Neural cell (in vitro differentiated cells): ENCODE data around the gene PODNL1. TPM values are rescaled to one million over a fixed set of nuclear protein-coding genes. Genes with fewer than 3 reads are reported as not detected.

Source experiments
- H2AFZ ChIP-seq: fragments of 200-600, 300-800 bp; sonication (generic), shearing (Covaris generic); 2 replicates; pipeline ENCODE4 v1.6.0; 2014; ENCODE audit warnings: low read depth, mild to moderate bottlenecking, antibody characterized with exemption, low read length, moderate library complexity
- H3F3A ChIP-seq: fragments of 200-600 bp; shearing (Covaris generic); 2 replicates; pipeline ENCODE4 v1.6.1; 2016; ENCODE audit warnings: mild to moderate bottlenecking, moderate library complexity, mixed read lengths, antibody characterized with exemption, low read length; ENCODE audit not compliant: insufficient read depth, poor library complexity, severe bottlenecking
- H3K27ac ChIP-seq: fragments of 200-600, 300-800 bp; sonication (generic), shearing (Covaris generic); 2 replicates; pipeline ENCODE4 v1.5.1; 2014; ENCODE audit warnings: mild to moderate bottlenecking, low read length, moderate library complexity
- H3K27me3 ChIP-seq: fragments of 300-800, 200-600 bp; sonication (generic), shearing (Covaris generic); 2 replicates; pipeline ENCODE4 v1.6.0; 2014; ENCODE audit warnings: mild to moderate bottlenecking, low read depth, low read length, moderate library complexity; ENCODE audit not compliant: insufficient read depth
- H3K36me3 ChIP-seq: fragments of 300-800, 200-600 bp; sonication (generic), shearing (Covaris generic); 2 replicates; pipeline ENCODE4 v1.5.1; 2014; ENCODE audit warnings: mild to moderate bottlenecking, antibody characterized with exemption, low read length, moderate library complexity; ENCODE audit not compliant: insufficient read depth
- H3K4me2 ChIP-seq: fragments of 300-800, 200-600 bp; sonication (generic), shearing (Covaris generic); 2 replicates; pipeline ENCODE4 v1.6.0; 2014; ENCODE audit warnings: mild to moderate bottlenecking, low read length
- H3K4me3 ChIP-seq: fragments of 300-800, 200-600 bp; sonication (generic), shearing (Covaris generic); 2 replicates; pipeline ENCODE4 v1.5.1; 2014; ENCODE audit warnings: mild to moderate bottlenecking, low read length, moderate library complexity
- H3K79me2 ChIP-seq: fragments of 200-600 bp; shearing (Covaris generic); replicated peaks from 2 replicates; pipeline ENCODE4 v1.6.0; 2014; ENCODE audit warnings: mild to moderate bottlenecking, low read length, moderate library complexity; ENCODE audit not compliant: insufficient read depth
- H3K9ac ChIP-seq: fragments of 300-800, 200-600 bp; sonication (generic), shearing (Covaris generic); 2 replicates; pipeline ENCODE4 v1.6.1; 2016; ENCODE audit warnings: mild to moderate bottlenecking, low read length, mixed read lengths
- H3K9me2 ChIP-seq: fragments of 200-600 bp; shearing (Covaris generic); 2 replicates; pipeline ENCODE4 v1.6.1; 2016; ENCODE audit warnings: mild to moderate bottlenecking, low read length, mixed read lengths; ENCODE audit not compliant: insufficient read depth
- H3K9me3 ChIP-seq: fragments of 200-600, 300-800 bp; sonication (generic), shearing (Covaris generic); 2 replicates; pipeline ENCODE4 v1.6.1; 2016; ENCODE audit warnings: mild to moderate bottlenecking, mixed run types, low read length, moderate library complexity, mixed read lengths
- H4K20me1 ChIP-seq: fragments of 200-600 bp; shearing (Covaris generic); 2 replicates; pipeline ENCODE4 v1.6.1; 2016; ENCODE audit warnings: mild to moderate bottlenecking, mixed run types; ENCODE audit not compliant: insufficient read depth
- CTCF ChIP-seq: fragments of 450-650 bp; IDR thresholded peaks from 2 replicates; pipeline ENCODE4 v1.5.1; 2014; ENCODE audit warnings: antibody characterized with exemption, mild to moderate bottlenecking, moderate library complexity; ENCODE audit not compliant: poor library complexity, severe bottlenecking
- EP300 ChIP-seq: fragments of 450-650 bp; conservative IDR thresholded peaks from 2 replicates; pipeline ENCODE4 v1.6.1; 2014; ENCODE audit warnings: antibody characterized with exemption, mild to moderate bottlenecking, moderate library complexity; ENCODE audit not compliant: poor library complexity, severe bottlenecking
- EZH2 ChIP-seq: fragments of 200-600, 300-800 bp; shearing (Covaris generic), sonication (generic); IDR thresholded peaks from 2 replicates; pipeline ENCODE4 v1.6.1; 2014; ENCODE audit warnings: antibody characterized with exemption, low read length, borderline replicate concordance, mild to moderate bottlenecking; ENCODE audit not compliant: insufficient read depth, poor library complexity, severe bottlenecking
- MXI1 ChIP-seq: fragments of 450-650 bp; conservative IDR thresholded peaks from 2 replicates; pipeline ENCODE4 v1.6.1; 2014; ENCODE audit warnings: antibody characterized with exemption, mild to moderate bottlenecking; ENCODE audit not compliant: poor library complexity, severe bottlenecking
- POLR2AphosphoS5 ChIP-seq: IDR thresholded peaks from 2 replicates; pipeline ENCODE4 v1.6.1; 2012
- RAD21 ChIP-seq: fragments of 450-650 bp; conservative IDR thresholded peaks from 2 replicates; pipeline ENCODE4 v1.6.1; 2014; ENCODE audit warnings: antibody characterized with exemption, mild to moderate bottlenecking, moderate library complexity
- SMC3 ChIP-seq: fragments of 450-650 bp; conservative IDR thresholded peaks from 2 replicates; pipeline ENCODE4 v1.6.1; 2014; ENCODE audit warnings: antibody characterized with exemption, mild to moderate bottlenecking, moderate library complexity; ENCODE audit not compliant: poor library complexity
- TAF1 ChIP-seq: IDR thresholded peaks from 2 replicates; pipeline ENCODE4 v1.6.1; 2012; ENCODE audit warnings: low read depth
- polyA plus RNA-seq: library from polyadenylated mRNA; depleted of rRNA; stranded (reverse); fragments of >200 nt; gene quantifications from 2 replicates; pipeline ENCODE4 v1.2.3, GENCODE V29; 2014
- TF ChIP-seq, protein P1 (sequence below): IDR thresholded peaks from 2 replicates; pipeline ENCODE4 v1.6.1; 2012; ENCODE audit warnings: borderline replicate concordance

PODNL1 gene
- polyA plus RNA-seq, 1 donor from 2014 or later, result not detected

- no peak for TF ChIP-seq RAD21
- no peak for TF ChIP-seq EP300
- TF ChIP-seq TAF1, result no peak
- TF ChIP-seq, protein P1, sequence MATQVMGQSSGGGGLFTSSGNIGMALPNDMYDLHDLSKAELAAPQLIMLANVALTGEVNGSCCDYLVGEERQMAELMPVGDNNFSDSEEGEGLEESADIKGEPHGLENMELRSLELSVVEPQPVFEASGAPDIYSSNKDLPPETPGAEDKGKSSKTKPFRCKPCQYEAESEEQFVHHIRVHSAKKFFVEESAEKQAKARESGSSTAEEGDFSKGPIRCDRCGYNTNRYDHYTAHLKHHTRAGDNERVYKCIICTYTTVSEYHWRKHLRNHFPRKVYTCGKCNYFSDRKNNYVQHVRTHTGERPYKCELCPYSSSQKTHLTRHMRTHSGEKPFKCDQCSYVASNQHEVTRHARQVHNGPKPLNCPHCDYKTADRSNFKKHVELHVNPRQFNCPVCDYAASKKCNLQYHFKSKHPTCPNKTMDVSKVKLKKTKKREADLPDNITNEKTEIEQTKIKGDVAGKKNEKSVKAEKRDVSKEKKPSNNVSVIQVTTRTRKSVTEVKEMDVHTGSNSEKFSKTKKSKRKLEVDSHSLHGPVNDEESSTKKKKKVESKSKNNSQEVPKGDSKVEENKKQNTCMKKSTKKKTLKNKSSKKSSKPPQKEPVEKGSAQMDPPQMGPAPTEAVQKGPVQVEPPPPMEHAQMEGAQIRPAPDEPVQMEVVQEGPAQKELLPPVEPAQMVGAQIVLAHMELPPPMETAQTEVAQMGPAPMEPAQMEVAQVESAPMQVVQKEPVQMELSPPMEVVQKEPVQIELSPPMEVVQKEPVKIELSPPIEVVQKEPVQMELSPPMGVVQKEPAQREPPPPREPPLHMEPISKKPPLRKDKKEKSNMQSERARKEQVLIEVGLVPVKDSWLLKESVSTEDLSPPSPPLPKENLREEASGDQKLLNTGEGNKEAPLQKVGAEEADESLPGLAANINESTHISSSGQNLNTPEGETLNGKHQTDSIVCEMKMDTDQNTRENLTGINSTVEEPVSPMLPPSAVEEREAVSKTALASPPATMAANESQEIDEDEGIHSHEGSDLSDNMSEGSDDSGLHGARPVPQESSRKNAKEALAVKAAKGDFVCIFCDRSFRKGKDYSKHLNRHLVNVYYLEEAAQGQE, result no peak
- TF ChIP-seq CTCF, result no peak
- no peak for TF ChIP-seq POLR2AphosphoS5
- TF ChIP-seq SMC3, result no peak
- no peak for TF ChIP-seq MXI1
- no peak for TF ChIP-seq EZH2
- H3K4me3 ChIP-seq, result no peak overlapping the region
- no peaks in the 10 kb centered on the region for H3K79me2 ChIP-seq
- no peak overlapping the region for H3K9ac ChIP-seq
- no peak overlapping the region for H3K4me2 ChIP-seq
- H3K36me3 ChIP-seq, result no peaks in the 10 kb centered on the region
- no peak overlapping the region for H2AFZ ChIP-seq
- no peaks in the 10 kb centered on the region for H3F3A ChIP-seq
- no peaks in the 10 kb centered on the region for H4K20me1 ChIP-seq
- H3K9me3 ChIP-seq, result no peaks in the 10 kb centered on the region
- no peaks in the 10 kb centered on the region for H3K27me3 ChIP-seq
- H3K27ac ChIP-seq, result no peak overlapping the region
- no peaks in the 10 kb centered on the region for H3K9me2 ChIP-seq
These were observed 56.4 kb downstream of the PODNL1 start for GRCh38 chr19:13881692-13882418.

DNA sequence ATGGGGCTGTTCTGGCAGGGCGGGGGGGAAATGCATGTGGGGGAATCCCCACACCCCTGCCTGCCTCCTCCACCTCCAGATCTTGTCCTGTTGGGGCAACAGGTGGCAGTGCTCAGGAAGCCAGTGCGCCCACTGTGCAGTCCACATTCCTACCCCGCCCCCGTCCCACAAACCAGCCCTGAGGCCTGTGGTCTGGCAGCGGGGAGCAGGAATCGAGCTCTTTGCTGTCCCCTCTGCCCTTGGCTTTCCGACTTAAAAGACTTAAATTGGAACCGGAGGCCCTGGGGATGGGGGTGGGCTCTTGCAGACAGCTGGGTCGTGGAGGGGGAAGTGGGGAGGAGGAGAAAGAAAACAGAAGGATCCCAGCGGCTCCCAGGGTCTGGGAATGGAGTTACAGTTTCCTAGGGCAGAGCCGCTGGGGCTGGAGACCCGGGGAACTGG is 56.9 kb downstream of the PODNL1 start:
- no peak overlapping the region for H2AFZ ChIP-seq
- no peaks in the 10 kb centered on the region for H3K79me2 ChIP-seq
- H3F3A ChIP-seq, result no peaks in the 10 kb centered on the region
- H3K36me3 ChIP-seq, result no peaks in the 10 kb centered on the region
- no peaks in the 10 kb centered on the region for H3K27me3 ChIP-seq
- H3K27ac ChIP-seq, result no peak overlapping the region
- no peak overlapping the region for H3K4me3 ChIP-seq
- H3K9me2 ChIP-seq, result no peaks in the 10 kb centered on the region
- H3K4me2 ChIP-seq, result no peak overlapping the region
- H3K9ac ChIP-seq, result no peak overlapping the region
- no peaks in the 10 kb centered on the region for H4K20me1 ChIP-seq
- TF ChIP-seq MXI1, result no peak
- TF ChIP-seq CTCF, result no peak
- TF ChIP-seq SMC3, result no peak
- TF ChIP-seq RAD21, result no peak
- TF ChIP-seq EZH2, result no peak
- no peak for TF ChIP-seq POLR2AphosphoS5
- no peak for TF ChIP-seq TAF1
- TF ChIP-seq, protein P1, result no peak
- TF ChIP-seq EP300, result no peak
- no peaks in the 10 kb centered on the region for H3K9me3 ChIP-seq
